ENCODE measurements around the gene C5.
"Not testable (repeated sequence)": the region's sequence is repeated elsewhere in the genome, so short reads cannot be mapped to it uniquely, and the experiment has no call there.

The C5 gene

DNA sequence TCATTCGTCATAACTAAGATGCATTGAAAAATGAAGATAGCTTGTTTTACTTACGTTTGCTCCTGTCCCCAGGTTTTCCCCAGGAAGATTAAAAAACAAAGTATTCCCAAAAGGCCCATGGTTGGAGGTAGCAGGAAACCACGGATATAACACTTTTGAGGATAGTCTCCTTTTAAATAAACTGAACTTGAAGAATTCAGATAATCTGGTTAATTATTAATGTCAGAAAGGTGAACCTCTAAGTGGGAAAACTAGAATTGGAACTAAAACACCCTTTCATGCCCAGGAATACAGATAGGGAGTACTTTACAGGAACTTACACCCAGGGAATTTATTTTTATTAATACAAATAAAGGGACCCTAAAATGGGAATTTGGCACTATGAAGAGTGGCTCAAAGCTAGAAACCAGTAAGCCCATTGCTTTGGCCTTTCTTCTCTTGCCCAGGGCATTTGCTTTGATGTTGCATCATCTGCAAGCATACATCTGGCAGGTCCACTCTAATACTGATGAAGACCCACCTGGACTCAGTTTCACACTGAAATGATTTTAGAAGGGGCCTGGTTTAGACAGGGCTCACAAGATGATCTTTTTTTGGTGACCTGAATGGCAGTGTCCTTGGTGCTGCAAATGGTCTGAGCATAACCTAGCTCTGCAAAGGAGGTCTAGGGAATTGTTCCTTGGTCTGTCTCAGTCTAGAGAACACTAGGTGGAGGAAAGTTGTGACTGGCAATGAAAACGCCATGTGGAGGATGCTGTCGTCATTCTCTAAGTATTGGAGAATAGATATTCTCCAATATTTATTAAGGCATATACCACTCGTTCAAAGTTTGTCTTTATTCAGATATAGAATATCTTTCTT is at the start of gene C5:
Gene C5, minus strand, starts transcription at position 148 of the 861 bp plus-strand sequence. Its CDS starts 29 bp downstream, at position 119.
- no peak for DNase-seq (ENCODE audit: low read depth)

DNA sequence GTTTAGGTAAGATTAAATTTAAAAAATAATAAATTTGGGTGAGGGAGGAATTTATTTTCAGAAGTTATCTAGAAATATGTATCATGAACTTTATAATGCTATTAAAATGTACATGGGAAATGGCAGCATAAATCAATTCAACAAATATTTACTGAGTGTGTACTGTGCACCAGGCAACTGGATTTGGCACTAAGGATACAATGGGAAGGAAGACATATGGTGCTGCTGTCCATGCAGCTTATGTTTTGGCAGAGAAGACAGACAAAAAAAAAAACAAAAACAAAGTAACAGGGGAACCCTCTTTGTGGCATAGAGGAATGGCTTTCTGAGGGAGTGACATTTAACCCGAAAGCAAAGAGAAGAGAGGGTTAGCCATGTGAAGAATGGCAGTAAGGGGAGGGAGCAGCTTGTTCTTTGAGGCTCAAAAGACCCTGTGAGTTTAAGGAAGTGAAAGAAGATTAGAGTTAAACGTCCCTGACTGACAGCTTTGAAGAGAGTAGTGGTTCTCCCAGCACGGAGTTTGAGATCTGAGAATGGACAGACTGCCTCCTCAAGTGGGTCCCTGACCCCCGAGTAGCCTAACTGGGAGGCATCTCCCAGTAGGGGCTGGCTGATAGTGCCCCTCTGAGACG is 48.6 kb upstream of the C5 start:
- DNase-seq (ENCODE audit: low read depth) = no peak

DNA sequence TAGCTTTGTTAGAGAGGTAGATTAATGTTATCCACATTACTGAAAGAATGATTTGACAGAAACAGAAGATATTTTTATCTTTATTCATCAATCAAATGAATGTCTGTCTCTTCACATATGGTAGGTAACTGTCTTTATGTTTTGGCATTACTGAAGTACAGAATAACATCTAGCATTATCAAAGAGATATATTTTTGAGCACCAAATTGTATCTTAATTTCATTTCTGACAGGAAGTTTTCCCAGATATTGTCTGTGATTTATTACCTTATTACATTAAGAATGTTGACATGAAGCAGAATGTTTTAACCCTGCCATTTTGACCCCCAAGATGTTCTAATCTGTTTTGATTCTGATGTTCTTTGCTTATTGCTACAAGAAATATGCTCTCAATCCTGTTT is 45.0 kb upstream of the C5 start:
- no peak for DNase-seq (ENCODE audit: low read depth)

DNA sequence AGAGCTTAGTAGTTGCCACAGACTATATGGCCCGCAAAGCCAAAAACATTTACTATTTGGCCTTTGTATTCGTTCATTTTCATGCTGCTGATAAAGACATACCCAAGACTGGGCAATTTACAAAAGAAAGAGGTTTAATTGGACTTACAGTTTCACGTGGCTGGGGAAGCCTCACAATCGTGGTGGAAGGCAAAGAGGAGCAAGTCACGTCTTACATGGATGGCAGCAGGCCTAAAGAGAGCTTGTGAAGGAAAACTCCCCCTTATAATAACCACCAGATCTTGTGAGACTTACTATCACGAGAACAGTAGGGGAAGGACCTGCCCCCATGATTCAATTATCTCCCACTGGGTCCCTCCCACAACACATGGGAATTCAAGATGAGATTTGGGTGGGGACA is 40.7 kb upstream of the C5 start:
- not testable (repeated sequence) for DNase-seq (ENCODE audit: low read depth)

DNA sequence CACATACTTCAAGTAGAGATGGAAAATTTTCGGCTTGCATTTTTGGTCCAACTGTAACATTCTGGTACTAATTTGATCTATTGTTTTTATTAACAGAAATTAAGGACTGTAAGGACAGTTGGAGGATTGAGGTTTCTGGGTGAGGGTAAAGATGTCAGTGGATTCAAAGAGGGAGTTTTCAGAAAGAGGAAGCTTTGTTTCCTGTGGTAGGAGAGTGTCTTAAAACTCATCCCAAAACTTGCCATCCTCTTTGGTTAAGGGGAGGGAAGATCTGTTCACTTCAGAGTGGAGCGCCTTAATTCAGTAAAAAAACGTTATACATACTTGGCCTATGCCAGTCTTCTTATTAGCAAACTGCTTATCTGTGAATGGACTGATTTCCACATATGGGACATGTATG is 38.5 kb upstream of the C5 start:
- DNase-seq (ENCODE audit: low read depth) = no peak

DNA sequence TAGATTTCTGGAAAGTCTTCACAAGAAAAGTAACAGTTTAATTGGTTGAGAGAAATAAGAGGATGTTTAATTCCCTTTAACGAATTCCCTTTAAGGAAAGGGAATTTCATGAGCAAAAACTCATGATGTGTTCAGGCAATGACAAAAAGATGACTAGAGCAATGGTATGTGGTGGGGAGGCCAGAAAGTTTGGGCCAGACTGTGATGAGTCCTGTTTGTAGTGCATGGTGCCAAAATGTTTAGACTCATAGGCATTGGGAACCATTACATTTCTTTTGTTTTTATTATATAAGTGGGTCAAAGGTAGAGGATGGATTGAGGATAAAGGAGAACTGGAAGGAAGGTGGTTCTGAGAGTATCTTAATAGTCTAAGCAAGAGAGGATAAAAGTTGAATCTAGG is 35.6 kb upstream of the C5 start:
- no peak for DNase-seq (ENCODE audit: low read depth)

DNA sequence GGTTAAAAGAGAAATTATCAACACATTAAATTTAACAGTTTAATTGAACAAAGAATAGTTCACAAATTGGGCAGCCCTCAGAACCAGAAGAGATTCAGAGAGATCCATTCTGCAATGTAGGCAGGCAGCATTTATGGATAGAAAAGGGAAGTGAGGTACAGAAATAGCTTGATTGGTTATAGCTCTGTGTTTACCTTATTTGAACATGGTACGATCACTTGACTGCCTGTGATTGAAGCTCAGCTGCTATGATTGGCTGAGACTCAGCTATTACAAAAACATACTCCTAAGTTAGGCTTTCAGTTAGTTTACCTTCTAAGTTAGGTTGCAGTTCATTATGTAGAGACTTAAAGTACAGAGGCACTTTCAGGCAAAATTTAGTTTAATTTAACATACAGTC is 32.0 kb upstream of the C5 start:
- no peak for DNase-seq (ENCODE audit: low read depth)

DNA sequence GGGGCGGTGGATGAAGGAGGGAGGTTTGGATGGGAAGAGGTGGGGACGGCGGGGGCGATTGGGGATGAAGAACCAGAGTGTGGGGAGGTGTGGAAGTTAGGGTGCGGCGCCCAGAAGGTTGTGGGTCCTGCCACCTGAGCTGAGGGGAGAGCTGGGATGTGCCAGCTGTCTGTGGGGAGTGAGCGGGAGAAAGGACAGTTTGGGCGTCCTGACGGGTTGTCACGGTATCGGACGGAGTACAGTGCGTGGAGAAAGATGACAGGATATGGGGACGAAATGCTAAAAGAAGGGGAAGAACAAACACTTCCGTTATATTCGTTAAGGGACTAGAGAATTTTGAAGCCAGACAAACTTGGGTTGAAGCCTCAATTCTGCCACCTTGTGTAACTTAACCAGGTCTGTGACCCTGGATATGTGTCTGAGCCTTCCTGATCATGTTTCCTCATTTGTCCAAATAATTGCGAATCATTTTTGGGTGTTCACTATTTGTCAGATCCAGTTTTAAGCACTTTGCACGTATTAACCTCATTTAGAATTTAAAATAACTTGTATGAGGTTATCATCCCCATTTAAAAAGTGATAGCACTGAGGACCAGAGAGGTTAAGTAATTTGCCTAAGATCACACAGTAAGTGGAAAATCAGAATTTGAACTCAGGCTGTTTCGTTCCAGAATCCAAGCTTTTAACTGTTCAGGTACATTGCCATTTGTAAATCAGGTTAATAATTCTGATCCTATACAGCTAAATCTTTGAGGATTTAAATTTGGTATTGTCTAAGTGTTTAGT is 25.4 kb upstream of the C5 start:
- peak; percentile 28 for DNase-seq (ENCODE audit: low read depth)

DNA sequence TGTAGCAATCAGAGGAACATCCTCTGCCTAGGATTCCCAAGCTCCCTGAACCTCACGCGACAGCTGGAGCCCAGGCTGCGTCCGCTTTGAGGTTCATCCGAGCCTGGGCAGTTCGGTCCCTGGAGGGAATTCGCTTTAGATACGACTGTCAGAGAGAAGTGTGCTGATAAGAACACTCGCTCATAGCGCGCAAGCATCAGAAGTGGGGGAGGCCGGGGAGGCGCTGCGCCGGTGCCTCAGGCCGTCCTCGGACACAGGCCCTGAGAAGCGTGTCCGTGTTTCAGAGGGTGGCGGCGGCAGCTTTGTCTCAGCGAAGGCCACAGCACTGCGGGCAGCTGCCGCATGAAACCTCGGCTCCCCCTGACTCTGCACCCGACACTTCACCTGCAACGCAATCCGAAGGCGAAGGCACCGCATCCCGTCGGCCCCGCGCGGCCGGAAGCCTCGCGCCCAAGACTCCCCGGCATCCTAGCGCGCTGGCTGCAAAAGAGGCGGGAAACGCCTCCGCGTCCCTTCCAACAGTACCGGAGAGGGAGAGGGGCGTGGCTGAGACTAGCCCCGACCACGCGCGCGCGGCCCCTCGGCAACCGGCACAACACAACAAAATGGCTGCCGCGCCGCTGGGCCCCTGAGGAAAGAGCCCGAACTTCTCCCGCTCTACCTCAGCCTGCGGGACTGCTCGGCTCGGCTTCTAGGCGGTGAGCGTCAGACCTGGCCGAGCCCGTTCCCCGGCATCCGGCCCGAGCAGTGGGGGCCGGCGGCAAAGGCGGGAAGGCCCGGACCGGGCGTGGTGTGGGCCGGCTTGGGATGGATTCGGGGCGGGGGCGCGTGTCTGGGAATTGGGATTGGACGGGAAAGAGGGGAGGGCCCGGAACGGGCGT is 24.5 kb upstream of the C5 start, which contains the start of gene CNTRL:
Gene CNTRL, plus strand, starts transcription at position 586 of the 881 bp plus-strand sequence. CDS start 13,372 bp downstream, outside the sequence.
- DNase-seq (ENCODE audit: low read depth) = peak; percentile 89

DNA sequence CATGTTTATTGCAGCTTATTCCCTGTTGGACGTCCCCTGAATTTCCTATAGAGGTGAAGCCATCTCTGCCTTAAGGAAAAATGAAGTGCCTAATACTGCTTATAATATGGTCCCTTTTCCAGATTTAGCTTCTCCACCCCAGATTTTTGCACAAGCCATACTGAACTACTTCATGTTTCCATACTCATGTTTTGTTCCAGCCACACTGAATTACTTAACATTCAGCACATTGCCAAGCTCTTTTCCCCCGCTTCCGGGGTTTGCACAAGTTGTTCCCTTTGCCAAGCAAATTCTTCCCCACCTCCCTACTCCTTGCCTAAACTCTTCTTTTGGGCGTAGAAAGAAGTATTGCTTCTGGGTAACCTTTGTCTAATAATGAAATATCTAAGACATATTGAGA is 23.0 kb upstream of the C5 start:
- DNase-seq (ENCODE audit: low read depth) = peak; percentile 79

DNA sequence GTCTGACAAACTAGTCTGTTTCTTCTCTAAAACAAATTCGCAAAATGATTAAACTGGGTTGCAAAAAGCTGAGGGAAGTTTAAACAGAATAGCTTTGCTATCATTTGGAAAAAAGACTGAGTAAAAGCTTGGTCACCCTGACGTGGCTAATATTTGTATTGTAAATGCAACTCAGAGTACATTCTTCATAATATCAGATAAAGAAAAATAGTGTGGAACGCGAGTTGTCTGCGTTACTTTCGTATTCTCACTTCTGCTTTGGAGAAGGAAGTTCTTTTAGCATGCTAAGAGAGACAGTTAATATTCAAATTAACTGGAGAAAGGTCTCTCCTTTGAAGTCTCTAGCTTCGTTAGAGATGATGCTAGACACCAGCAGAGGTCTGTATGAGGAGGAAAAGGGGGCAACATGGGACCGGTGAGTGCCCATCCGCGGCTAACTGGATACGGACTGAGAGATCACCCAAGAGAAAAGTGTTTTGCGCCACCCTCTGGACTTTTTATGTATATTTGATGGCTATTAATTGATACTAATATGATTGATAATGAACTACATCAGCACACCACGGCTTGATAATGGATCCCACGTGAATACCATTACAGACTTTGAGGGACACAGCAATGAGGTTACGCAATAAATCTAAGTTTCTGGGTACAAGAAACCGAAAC is 21.8 kb upstream of the C5 start:
- peak; percentile 26 for DNase-seq (ENCODE audit: low read depth)

DNA sequence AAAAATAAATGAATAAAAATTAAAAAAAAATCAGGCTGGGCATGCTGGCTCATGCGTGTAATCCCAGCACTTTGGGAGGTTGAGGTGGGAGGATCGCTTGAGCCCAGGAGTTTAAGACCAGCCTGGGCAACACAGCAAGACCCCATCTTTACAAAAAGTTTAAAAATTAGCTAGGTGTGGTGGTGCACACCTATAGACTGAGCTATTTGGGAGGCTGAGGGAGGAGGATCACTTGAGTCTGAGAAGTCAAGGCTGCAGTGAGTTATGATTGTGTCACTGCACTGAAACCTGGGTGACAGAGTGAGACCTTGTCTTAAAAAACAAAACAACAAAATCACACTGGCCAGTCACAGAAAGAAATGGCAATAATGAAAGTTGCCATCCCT is 21.3 kb upstream of the C5 start:
- DNase-seq (ENCODE audit: low read depth) = no peak

DNA sequence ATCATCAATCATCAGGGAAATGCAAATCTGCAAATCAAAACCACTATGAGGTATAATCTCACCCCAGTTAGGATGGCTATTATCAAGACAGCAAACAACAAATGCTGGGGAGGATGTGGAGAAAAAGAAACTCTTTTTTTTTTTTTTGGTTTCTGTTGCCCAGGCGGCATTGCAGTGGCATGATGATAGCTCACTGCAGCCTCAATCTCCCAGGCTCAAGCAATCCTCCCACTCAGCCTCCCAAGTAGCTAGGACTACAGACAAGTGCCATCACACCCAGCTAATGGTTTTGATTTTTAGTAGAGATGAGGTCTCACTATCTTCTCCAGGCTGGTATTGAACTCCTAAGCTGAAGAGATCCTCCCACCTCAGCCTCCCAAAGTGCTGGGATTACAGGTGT is 19.3 kb upstream of the C5 start:
- DNase-seq (ENCODE audit: low read depth) = no peak

DNA sequence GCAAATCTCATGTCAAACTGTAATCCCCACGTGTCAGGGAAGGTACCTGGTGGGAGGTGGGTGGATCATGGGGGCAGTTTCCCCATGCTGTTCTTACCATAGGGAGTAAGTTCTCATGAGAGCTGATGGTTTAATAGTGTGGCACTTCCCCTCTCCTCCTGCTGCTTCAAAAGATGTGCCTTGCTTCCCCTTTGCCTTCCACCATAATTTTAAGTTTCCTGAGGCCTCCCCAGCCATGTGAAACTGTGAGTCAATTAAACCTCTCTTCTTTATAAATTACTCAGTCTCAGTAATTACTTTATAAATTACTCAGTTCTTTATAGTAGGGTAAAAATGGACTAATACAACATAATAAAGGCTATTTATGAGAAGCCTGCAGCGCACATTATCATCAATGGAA is 17.6 kb upstream of the C5 start:
- no peak for DNase-seq (ENCODE audit: low read depth)

DNA sequence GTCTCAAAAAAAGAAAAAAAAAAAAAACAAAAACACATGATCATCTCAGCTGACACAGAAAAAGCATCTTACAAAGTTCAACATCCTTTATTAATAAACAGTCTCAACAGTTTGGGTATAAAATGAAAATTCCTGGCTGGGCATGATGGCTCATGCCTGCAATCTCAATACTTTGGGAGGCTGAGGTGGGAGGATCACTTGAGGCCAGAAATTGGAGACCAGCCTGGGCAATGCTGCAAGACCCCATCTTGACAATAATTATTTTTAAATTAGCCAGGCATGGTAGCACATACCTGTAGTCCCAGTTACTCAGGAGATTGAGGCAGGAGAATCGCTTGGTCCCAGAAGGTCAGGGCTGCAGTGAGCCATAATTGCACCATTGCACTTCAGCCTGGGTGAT is 16.8 kb upstream of the C5 start:
- no peak for DNase-seq (ENCODE audit: low read depth)

DNA sequence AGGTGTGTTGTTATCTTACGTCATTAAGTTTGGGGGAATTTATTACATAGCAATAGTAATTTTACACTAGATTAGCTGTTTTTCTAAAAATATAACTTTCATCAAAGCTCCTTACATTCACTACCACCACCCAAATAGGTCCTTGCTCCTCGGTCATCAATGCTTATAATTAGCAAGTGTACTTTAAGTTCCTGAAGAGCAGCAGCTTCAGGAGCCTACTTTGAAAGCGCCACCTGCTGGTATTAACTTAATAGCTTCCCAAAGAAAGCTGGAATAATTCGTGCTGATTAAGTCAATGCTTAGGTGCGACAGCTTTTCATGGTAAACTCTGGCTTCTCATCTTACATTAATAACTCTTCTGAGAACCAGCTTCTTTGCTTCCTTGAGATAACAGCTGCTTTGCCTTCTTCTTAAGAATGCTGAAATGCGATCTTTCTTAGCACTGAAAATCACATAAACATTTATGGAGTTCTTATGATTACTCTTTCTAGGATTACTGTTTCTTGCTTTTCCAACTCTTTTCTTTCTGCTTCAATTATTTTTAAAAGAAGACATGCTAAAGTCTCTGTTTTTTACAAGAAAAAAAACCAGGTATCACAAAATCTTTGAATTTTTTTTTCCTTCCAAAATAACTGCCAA is 10.0 kb upstream of the C5 start:
- peak; percentile 80 for DNase-seq (ENCODE audit: low read depth)

DNA sequence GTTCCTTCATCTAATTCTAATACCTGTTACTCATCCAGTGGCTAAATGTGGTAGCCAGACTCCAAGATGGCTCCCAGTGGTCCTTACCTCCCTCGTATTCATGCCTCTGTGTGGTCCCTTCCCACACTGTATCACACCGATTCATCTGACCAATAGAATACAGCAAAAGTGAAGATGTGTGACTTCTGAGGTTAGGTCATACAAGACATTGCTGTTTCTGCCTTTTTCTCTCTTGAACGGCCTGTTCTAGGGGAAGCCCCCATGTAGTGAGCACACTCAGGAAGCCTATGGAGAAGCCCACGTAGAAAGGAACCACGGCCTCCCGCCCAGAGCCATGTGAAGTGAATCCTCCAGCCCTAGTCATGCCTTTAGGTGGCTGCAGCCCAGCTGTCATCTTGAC is 9.4 kb upstream of the C5 start:
- DNase-seq (ENCODE audit: low read depth) = no peak

DNA sequence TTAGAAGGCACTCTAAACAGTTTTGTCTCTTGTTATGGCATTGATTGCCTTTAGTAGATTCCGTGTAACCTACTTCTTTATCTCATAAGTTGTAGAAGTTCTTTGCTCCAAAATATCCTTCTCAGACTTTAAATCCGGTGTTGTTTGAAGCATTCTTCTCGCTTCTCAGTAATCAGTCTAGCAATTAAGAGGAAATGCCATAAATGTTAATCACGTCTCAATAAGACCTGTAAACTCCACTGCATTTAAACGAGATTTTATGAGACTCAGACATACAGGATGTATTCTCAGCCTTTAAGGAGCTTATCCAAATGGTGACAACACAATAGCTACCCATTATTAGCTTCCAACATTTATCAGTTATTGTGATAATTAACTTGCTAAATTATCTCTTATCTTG is 7.7 kb upstream of the C5 start:
- no peak for DNase-seq (ENCODE audit: low read depth)

DNA sequence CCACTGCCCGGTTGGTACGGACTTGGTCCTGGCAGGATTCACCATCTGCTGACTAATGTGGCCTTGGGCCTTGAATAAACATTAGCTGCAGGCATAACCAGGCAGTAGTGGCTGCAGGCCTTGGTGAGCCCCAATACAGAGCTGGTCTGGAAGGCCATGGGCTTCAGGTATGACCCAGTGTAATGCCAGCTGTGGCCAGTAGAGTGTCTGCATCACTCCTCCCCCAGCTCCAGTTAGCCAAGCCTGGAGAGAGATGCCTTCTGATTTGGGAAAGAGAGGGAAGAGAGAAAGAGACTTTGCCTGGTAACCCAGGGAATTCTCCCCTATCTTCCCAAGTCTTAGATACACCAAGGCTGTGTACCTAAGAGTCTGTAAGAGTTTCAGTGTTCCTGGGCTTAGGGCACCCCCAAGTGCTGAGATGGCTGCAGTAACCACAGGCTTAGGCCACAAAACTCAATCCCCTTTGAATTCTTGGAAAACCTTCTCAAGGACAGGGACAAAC is 5.6 kb upstream of the C5 start:
- DNase-seq (ENCODE audit: low read depth) = peak; percentile 6

DNA sequence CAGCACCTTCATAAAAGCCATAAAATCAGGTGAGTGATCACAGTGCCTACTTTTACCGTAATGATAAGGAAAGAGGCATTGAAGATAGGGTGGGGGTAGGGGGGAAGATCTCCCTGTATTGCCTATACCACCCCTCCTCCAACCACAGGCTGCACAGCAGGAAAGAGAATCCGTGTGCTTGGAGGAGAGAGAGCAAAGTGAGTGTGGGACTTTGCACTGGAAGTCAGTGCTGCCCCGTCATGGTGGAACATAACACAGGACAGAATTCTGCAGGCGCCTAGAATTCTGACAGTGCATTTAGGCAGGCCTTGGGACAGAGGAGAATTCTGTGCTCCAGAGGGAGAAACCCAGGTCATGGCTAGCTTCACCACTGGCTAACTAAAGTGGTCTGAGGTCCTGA is 3.5 kb upstream of the C5 start:
- no peak for DNase-seq (ENCODE audit: low read depth)

DNA sequence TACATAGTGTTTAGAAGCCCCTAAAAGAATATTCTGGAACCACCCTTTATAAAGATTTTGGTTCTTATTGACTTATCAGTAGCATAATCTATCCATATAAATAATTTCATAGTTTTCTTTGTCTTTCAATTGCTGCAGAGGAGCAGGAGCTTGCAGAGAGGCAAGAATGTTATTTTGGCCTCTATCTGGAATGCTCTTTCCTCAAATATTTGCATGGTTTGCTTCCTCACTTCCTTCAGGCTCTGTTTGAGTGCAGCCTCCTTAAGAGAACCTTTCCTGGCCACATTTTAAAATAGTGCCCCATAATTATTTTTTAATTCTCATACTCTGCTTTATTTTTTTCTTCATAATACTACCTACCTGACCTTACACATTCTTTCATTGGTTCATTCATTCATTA is 1.5 kb downstream of the C5 start:
- no peak for DNase-seq (ENCODE audit: low read depth)
